Spleen (tissue), 13 donors: ENCODE data around the gene RASSF10. TPM values are rescaled to one million over a fixed set of nuclear protein-coding genes. Genes with fewer than 3 reads are reported as not detected.
A peak's percentile ranks its signal among the peaks of the same experiment; 100 is the strongest.

Experiments used
- DNase-seq: peaks from one replicate; pipeline ENCODE4 v3.0.0-alpha.2; 2020
- H3K27ac ChIP-seq, 8 donors: fragments of 200-600 bp; sonication (generic) in 7 of 8; 1 replicate in 4 of 8; 2 replicates in 4 of 8; pipeline versions ENCODE4 v1.5.0 to v1.8.0; 2016 to 2021; ENCODE audit warnings: inconsistent platforms in 4 of 8, mild to moderate bottlenecking in 4 of 8, moderate library complexity in 1 of 8
- H3K27me3 ChIP-seq, 7 donors: fragments of 200-600 bp; sonication (generic) in 6 of 7; replicated peaks in 1 of 7; 1 replicate in 4 of 7; 2 replicates in 3 of 7; pipeline versions ENCODE4 v1.5.0 to v1.8.0; 2016 to 2021; ENCODE audit warnings: inconsistent platforms in 3 of 7, mild to moderate bottlenecking in 1 of 7
- H3K36me3 ChIP-seq, 6 donors: fragments of 200-600 bp; sonication (generic) in 5 of 6; 1 replicate in 4 of 6; 2 replicates in 2 of 6; pipeline versions ENCODE4 v1.5.0 to v1.8.0; 2016 to 2021; ENCODE audit warnings: inconsistent platforms in 2 of 6
- H3K4me1 ChIP-seq, 6 donors: fragments of 200-600 bp; sonication (generic) in 5 of 6; 1 replicate in 3 of 6; 2 replicates in 3 of 6; pipeline versions ENCODE4 v1.5.0 to v1.8.0; 2016 to 2021; ENCODE audit warnings: inconsistent platforms in 3 of 6
- H3K4me3 ChIP-seq, 8 donors: fragments of 200-600 bp; sonication (generic) in 7 of 8; 1 replicate in 4 of 8; 2 replicates in 4 of 8; pipeline versions ENCODE4 v1.5.0 to v1.8.0; 2016 to 2021; ENCODE audit warnings: inconsistent platforms in 4 of 8, mild to moderate bottlenecking in 4 of 8, moderate library complexity in 2 of 8
- H3K9me3 ChIP-seq, 8 donors: fragments of 200-600 bp; sonication (generic) in 7 of 8; 1 replicate in 4 of 8; 2 replicates in 4 of 8; pipeline versions ENCODE4 v1.5.0 to v1.8.0; 2016 to 2021; ENCODE audit warnings: inconsistent platforms in 4 of 8
- CTCF ChIP-seq, 11 experiments: fragments of 200-600 bp in 7 of 11; fragments of 450-650 bp in 4 of 11; sonication (generic) in 4 of 11; IDR thresholded peaks in 8 of 11; conservative IDR thresholded peaks in 3 of 11; 1 replicate in 7 of 11; 2 replicates in 4 of 11; pipeline versions ENCODE4 v1.4.0 to v1.8.0; 2016 to 2021; ENCODE audit warnings: antibody characterized with exemption in 11 of 11, inconsistent platforms in 4 of 11, mild to moderate bottlenecking in 1 of 11
- POLR2A ChIP-seq, 3 donors: fragments of 450-650 bp; IDR thresholded peaks; one replicate each; pipeline ENCODE4 v1.5.1; 2017; ENCODE audit warnings: antibody characterized with exemption in 3 of 3, mild to moderate bottlenecking in 1 of 3
- POLR2AphosphoS5 ChIP-seq, 3 donors: sonication (generic); formaldehyde crosslinking; IDR thresholded peaks; one replicate each; pipeline ENCODE4 v1.5.1; 2017; ENCODE audit warnings: antibody characterized with exemption in 3 of 3
- WGBS, 5 donors: extraction: QIAGEN DNeasy Blood & Tissue Kit in 3 of 5; methylation state at CpG; one replicate each; pipeline versions ENCODE4 v1.1.5 to v1.1.7; 2013 to 2018; 5-methylcytosine and 5-hydroxymethylcytosine counted together
- intact Hi-C: fragments of 100-400 bp; cut with DNase I; formaldehyde crosslinking; loops from one replicate; pipeline ENCODE4 v1.15.0; 2023; ENCODE audit warnings: low total_unique reads
- long read RNA-seq, 2 donors: transcript quantifications; one replicate each; lab custom pipeline, GENCODE V29; 2026
- polyA plus RNA-seq, 3 donors: library from polyadenylated mRNA; stranded (reverse); fragments of 200-250 nt; gene quantifications; one replicate each; pipeline ENCODE4 v1.2.1, GENCODE V29; 2013
- total RNA-seq, 7 donors: library from RNA; depleted of rRNA in 3 of 7; stranded (reverse); fragments of >200 nt in 3 of 7; fragmentation: NEBNext Ultra II Directional in 4 of 7; extraction: Animal tissue kit (Norgen Biotek cat#: 25700) in 4 of 7; gene quantifications; one replicate each; pipeline versions ENCODE4 v1.1.0 to v1.2.1, GENCODE V29; 2016 to 2021
- donor health status: healthy with polysubstance abuse.
- donor health status: DM: no; HTN: no; CAD: no; lungs with moderate emphysema.
- donor health status: DM: no; HTN: no; CAD: no.
- donor health status: Bipolar disorder and iron deficiency.
- donor health status: healthy.
- donor health status: DM: no; HTN: no; CAD: no.
- donor health status: DM: yes; HTN: yes; CAD: no.

RASSF10 gene
- total RNA-seq, result not detected
- polyA plus RNA-seq, result not detected
- long read RNA-seq, donor 1, result 0 reads
- long read RNA-seq, donor 2, partial matches to known transcripts, result 0 of 1 reads
- long read RNA-seq, donor 2, other reads (novel, unspliced or antisense), result 0 of 1 reads

- Histone ChIP-seq H3K27me3 (peaks cover 0 to 98% (median 61%) of the 10 kb centered on the region in 7 donors), H3K4me3 (peak within 1 kb of the TSS in 7 of 8 donors; percentile 13 to 55 (median 30)), H3K9me3 (no peaks in the 10 kb centered on the region), H3K4me1 (peaks cover 7 to 26% (median 20%) of the 10 kb centered on the region in 6 donors), H3K36me3 (no peaks in the 10 kb centered on the region), H3K27ac (no peak within 1 kb of the TSS)
- TF ChIP-seq CTCF (IDR thresholded peaks at IDR 0.05 in 8 of 11, conservative IDR thresholded peaks at IDR 0.05 in 3 of 11) (no peak), POLR2A (IDR thresholded peaks at IDR 0.05) (no peak), POLR2AphosphoS5 (IDR thresholded peaks at IDR 0.05) (no peak)
- intact Hi-C loops, result no loop called here
- WGBS, 5 donors, result 2 to 7% (median 3%) methylated on average over 24 to 68 of the region's 68 CpGs
- DNase-seq, result no peak
These were observed at the start of gene RASSF10 for GRCh38 chr11:13008625-13009475. Gene RASSF10, plus strand, starts transcription at chr11:13009316. Its CDS starts 261 bp downstream, at chr11:13009577.

- Histone ChIP-seq H3K9me3 (no peaks in the 10 kb centered on the region), H3K27me3 (peaks cover 0 to 16% (median 0%) of the 10 kb centered on the region in 7 donors), H3K27ac (no peak overlapping the region), H3K36me3 (no peaks in the 10 kb centered on the region), H3K4me1 (peaks cover 0 to 5% (median 0%) of the 10 kb centered on the region in 6 donors), H3K4me3 (no peak overlapping the region)
- TF ChIP-seq CTCF (IDR thresholded peaks at IDR 0.05 in 8 of 11, conservative IDR thresholded peaks at IDR 0.05 in 3 of 11) (no peak), POLR2A (IDR thresholded peaks at IDR 0.05) (no peak), POLR2AphosphoS5 (IDR thresholded peaks at IDR 0.05) (no peak)
- intact Hi-C loops, result loop anchor here (10.0 kb wide), 2 partner anchors 223 to 383 kb away; no protein-coding TSS in a partner anchor
- no peak for DNase-seq
- WGBS, 5 donors, result 58 to 89% (median 79%) methylated on average over 2 of the region's 2 CpGs
These were observed 47.5 kb upstream of the RASSF10 start for GRCh38 chr11:12961615-12962014.

GRCh38 chr11:12962306-12962705 lies 46.8 kb upstream of the RASSF10 start:
- no peak for TF ChIP-seq POLR2A (IDR thresholded peaks at IDR 0.05)
- TF ChIP-seq POLR2AphosphoS5 (IDR thresholded peaks at IDR 0.05), result no peak
- TF ChIP-seq CTCF (IDR thresholded peaks at IDR 0.05 in 8 of 11, conservative IDR thresholded peaks at IDR 0.05 in 3 of 11), result no peak
- no peak for DNase-seq
- Histone ChIP-seq H3K4me3 (no peak overlapping the region), H3K9me3 (no peaks in the 10 kb centered on the region), H3K27me3 (peaks cover 0 to 23% (median 0%) of the 10 kb centered on the region in 7 donors), H3K36me3 (no peaks in the 10 kb centered on the region), H3K4me1 (peaks cover 0 to 5% (median 0%) of the 10 kb centered on the region in 6 donors), H3K27ac (no peak overlapping the region)
- WGBS, 5 donors, result 66 to 91% (median 86%) methylated on average over 10 of the region's 10 CpGs
- intact Hi-C loops, result loop anchor here (10.0 kb wide), 2 partner anchors 222 to 382 kb away; no protein-coding TSS in a partner anchor

- no peak overlapping the region for H3K27ac ChIP-seq
- no peak overlapping the region for H3K4me3 ChIP-seq
- H3K27me3 ChIP-seq, result peaks cover 0 to 23% (median 0%) of the 10 kb centered on the region in 7 donors
- TF ChIP-seq POLR2A (IDR thresholded peaks at IDR 0.05) (no peak), POLR2AphosphoS5 (IDR thresholded peaks at IDR 0.05) (no peak), CTCF (IDR thresholded peaks at IDR 0.05 in 8 of 11, conservative IDR thresholded peaks at IDR 0.05 in 3 of 11) (no peak)
- H3K4me1 ChIP-seq, result peaks cover 0 to 5% (median 0%) of the 10 kb centered on the region in 6 donors
- 85 to 93% (median 89%) methylated on average over 5 of the region's 5 CpGs for WGBS, 5 donors
- H3K36me3 ChIP-seq, result no peaks in the 10 kb centered on the region
- intact Hi-C loops, result loop anchor here (10.0 kb wide), 2 partner anchors 222 to 382 kb away; no protein-coding TSS in a partner anchor
- no peak for DNase-seq
- H3K9me3 ChIP-seq, result no peaks in the 10 kb centered on the region
These were observed 46.1 kb upstream of the RASSF10 start for GRCh38 chr11:12963051-12963450.
